NCI-H82 (cell line): ENCODE results near the gene APH1A.
A peak's percentile ranks its signal among the peaks of the same experiment; 100 is the strongest.
"Not testable (repeated sequence)": the region's sequence is repeated elsewhere in the genome, so short reads cannot be mapped to it uniquely, and the experiment has no call there.

Source experiments
- DNase-seq: peaks from one replicate; lab custom pipeline; 2025; lab: John Stamatoyannopoulos, UW

Gene APH1A

DNA sequence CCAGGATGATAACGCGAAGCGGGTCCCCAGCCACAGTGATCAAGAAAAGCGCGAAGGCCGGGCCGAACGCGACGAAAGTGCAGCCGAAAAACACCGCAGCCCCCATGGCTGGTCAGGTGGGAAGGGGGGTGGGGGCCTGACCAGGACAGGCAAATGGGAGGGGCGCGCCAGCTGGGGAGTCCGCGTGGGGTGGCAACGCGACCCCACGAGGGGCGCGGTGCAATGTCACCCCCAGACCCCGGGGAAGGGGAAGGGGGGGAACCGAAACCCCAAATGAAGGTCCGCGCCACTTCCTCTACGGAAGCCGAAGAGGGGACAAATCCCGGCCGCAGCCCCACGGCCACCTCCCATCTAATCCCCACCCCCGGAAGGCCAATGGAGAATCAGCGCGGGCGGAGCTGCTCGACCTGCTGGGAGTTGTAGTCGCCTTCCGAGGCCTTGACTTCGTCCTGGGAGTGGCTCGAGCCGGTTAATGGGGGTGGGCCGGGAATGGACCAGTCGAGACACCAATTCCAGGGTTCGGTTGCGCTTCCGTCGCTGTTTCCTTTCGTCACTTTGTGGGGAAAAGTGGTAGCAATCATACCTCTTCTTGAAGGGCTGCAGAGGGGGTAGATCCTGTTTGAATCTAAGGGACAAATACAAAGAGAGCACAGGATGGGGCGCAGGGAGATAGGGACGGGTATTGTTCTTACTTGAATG is at the start of gene APH1A:
TSS of gene APH1A (minus strand) at position 312 of the 699 bp plus-strand sequence. CDS start at position 106, 206 bp downstream.
- DNase-seq = peak; percentile 99

DNA sequence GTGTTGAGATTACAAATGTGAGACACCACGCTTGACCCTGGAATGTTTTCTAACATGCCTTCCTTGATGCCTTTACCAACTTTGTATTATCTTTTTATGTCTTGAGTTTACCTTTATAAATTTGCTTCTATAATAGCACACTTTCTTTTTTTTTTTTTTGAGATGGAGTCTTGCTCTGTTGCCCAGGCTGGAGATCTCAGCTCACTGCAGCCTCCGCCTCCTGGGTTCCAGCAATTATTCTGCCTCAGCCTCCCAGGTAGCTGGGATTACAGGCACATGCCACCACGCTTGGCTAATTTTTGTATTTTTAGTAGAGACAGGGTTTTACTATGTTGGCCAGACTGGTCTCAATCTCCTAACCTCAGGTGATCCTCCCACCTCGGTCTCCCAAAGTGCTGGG is 45.9 kb upstream of the APH1A start:
- not testable (repeated sequence) for DNase-seq

DNA sequence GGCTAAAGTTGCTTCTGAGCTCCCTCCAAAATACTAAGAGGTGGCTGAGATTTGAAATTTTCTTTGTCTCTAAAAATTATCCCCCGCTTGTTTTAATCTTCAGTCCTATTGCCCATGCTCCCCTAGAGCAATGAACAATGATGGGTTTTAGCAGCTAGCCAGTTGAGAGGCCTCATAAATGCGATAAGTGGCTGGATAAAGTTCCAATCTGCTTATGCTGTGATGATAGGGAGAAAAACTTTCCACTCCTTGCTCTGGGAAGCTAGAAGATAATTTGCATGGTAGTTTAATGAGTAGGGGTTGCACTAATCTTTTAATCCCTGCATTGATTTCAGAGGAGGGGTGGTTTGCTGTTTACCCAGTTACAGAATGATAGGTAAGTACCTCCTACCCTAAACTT is 42.9 kb upstream of the APH1A start:
- peak; percentile 98 for DNase-seq

DNA sequence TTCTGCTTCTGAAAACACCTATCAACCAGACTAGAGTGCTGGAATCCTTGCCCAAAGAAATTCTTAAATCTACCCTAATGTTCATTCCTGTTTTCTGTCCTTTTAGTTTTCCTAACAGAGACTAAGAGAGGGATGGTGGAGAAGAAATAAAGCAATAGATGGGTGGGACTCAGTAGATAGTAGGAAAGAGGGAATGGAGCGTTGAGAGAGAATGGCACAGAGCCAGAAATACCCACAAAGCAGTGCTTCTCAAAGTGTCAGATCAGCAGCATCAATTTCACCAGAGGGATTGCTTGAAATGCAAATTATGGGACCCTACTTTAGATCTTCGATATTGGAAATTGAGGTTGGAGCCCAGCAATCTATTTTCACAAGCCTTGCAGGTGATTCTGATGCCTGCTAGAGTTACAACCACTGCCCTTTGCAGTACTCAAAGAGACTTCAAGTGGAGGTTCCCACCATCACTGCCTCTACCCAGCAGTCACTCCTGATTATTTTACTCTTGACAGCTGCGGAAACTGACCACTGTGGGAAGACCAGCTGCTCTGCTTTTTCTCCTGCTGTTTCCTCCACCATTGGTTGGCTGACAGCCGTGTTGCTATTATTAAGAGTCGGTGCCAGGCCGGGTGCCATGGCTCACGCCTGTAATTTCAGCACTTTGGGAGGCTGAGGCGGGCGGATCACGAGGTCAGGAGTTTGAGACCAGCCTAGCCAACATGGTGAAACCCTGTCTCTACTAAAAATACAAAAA is 41.1 kb upstream of the APH1A start:
- DNase-seq = peak; percentile 52

DNA sequence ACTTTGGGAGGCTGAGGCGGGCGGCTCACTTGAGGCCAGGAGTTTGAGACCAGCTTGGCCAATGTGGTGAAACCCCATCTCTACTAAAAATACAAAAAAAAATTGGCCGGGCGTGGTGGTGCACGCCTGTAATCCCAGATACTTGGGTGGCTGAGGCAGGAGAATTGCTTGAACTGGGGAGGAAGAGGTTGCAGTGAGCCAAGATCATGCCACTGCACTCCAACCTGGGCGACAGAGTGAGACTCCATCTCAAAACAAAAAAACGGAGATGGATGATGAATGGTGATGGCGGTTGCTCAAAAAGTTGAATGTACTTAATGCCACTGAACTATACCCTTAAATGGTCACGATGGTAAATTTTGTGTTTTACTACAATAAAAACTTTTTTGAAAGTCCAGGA is 39.8 kb upstream of the APH1A start:
- DNase-seq = not testable (repeated sequence)

DNA sequence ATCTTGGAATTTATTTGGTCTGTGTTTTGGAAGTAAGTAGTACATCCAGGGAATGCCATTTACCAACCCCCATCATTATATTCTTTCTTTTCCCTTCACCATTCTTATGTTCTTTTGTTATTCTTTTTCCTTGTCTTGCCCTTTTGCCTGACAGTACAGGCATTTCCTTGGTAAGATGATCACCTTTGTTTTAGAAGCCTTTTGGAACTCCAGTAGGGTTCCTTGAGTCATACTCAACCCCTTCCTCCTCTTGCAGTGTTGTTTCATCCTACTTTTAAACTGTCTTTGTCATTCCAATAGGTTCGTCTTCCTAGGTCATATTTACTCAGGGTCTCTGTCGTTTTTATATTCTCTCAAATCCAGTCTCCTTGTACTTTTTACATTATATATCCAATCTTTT is 34.1 kb upstream of the APH1A start:
- DNase-seq = no peak

DNA sequence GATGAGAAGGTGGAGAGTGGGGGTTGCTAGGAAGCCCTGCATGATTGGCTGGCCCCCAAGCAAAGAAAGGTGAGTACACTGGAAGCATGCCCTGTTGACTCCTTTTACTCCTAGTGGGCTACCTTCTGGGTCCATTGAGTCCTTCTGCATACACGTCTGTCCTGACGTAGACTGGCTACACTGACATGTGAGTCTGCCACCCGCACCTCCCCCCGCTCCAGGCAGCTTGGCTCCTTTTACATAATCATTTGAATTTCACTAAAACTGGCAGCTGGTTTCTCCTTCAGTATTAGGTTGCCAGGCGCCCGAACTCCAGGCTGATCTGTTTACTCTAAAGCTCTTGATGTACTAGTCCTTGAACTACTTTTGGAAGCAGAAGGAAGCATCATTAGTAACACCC is 33.5 kb upstream of the APH1A start:
- no peak for DNase-seq

DNA sequence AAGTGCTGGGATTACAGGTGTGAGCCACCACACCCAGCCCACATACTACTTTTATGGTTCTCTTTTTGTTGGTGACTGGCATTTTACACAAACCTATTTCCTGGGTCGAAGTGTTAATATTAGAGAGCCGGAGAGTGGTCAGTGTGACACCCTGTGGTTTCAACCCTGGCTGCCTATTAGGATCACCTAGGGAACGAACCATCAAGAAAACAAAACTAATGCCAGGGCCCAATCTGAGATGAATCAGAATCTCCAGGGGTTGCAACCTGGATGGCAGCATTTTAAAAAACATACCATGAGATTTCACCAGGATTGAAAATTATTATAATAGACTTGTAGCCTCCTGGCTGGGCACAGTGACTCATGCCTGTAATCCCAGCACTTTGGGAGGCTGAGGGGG is 30.9 kb upstream of the APH1A start:
- DNase-seq = no peak

DNA sequence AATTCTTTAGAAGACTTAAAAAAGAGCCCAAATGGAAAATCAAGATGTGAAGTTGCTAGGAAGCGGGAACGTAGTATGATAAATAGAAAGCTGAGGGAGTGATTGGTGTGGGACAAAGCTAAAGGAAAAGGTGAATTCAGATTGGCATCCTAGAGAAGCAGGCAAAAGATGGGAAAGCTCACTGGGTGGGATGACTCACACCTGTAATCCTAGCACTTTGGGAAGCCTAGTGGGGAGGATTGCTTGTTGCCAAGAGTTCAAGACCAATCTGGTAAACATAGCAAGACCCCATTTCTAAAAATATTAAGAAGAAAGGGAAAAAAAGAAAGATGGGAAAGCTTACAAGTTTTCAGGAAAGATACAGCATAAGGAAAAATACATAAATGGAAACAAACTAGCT is 26.7 kb upstream of the APH1A start:
- no peak for DNase-seq

DNA sequence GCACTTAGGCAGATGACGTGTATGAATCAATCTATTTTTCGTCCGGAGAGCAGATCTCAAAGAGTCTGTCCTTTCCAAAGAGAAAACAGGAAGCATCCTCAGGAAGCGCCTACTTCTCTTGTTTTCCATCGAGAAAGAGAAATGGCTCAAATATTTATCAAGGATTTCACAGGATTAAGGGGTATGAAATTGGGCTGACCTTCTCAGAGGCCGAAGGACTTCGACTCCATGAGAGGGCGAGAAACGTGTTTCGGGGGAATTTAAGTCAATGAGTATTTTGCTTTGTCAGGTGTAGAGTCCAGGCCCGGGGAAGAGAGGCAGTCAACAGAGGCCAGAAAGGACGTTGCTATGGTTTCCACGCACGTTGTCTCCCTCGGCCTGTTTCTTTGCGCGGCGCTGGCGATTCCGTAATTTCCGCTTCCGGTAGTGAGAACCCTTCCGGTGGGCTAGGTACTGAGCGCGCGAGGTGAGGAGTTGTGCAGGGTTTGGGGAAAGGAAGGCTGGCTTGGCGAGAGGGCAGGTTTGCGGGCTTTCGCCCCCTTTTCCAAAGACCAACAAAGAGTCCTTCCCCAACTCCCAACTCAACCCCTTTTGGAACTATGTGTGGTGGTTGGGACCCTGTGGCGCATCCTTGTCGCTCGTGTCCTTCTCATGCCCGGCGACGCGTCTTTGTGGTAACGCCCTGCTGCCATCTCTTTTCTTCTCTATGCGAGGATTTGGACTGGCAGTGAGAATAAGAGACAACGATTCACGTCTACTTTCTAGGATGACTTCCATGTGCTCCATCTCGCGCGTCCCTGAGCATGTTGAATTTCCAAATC is 24.8 kb upstream of the APH1A start, which contains the start of gene MRPS21:
TSS of gene MRPS21 (plus strand) at position 429 of the 821 bp plus-strand sequence. CDS start 506 bp downstream, outside the sequence.
- DNase-seq = peak; percentile 98

DNA sequence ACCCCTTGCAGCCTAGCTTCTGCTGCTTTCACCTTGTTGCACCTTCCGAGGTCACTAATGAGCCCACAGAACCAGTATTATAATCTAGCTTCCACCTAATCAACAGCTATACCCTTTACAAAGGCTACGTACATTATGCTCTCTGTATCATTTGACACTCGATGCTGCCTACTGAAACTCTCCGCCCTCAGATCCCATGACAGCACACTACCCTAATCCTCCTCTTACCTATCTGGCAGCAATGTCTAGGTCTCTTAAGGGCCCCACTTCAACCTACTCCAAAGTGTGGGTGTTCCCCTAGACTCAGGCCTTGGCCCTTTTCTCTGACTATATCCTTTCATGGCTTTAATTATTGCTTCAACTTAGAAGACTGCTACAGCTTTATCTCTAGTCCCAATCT is 20.0 kb upstream of the APH1A start:
- DNase-seq = no peak

DNA sequence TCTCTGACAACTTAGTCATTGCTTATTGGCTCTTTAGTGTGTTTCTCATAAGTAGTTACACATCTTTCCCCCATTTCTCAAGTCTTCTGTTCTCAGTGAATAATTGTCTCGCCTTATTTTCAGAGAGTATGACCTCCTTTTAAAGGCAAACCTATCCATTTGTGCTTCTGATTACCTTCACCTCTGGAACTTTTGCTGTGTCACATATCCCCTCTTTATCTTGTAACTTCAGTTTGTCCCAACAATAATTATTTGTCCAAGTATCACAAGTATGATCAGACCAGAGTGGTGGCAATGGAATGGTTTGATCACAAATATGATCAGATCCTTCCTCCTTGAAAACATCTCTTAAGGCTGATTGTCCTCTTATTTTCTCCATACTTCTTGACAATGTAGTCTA is 19.6 kb upstream of the APH1A start:
- DNase-seq = no peak

DNA sequence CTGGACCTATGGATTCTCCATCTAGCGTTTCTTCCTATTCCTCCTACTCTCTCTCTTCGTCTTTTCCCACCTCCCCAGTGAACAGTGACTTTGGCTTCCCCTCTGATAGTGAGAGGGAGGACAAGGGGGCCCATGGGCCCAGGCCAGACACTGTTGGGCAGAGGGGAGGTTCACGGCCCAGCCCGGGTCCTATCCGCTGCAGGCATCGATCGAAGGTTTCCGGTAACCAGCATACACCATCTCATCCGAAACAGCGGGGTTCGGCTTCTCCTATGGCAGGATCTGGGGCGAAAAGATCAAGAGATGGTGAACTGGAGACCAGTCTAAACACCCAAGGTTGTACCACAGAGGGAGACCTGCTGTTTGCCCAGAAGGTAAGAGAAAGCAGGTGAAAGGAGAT is 14.4 kb upstream of the APH1A start:
- DNase-seq = no peak

DNA sequence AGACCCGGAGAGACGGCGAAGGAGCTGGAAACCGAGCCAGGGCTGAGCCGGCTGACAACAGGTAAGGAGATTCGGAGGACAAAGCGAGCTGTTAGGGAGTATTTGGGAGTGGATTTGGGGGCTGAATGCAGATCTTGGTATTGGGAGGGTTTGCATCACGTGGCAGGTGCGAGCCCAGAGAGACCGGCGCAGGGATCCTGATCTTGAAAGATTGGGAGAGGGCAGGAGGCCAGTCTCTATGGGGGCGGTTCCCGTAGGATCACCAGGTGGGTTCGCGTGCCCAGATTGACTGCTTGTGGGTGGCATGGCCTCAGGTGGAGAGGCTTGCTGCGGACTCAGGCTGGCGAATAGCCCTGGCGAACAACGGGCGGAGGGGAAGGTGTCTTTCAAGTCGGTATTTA is 13.7 kb upstream of the APH1A start:
- no peak for DNase-seq

DNA sequence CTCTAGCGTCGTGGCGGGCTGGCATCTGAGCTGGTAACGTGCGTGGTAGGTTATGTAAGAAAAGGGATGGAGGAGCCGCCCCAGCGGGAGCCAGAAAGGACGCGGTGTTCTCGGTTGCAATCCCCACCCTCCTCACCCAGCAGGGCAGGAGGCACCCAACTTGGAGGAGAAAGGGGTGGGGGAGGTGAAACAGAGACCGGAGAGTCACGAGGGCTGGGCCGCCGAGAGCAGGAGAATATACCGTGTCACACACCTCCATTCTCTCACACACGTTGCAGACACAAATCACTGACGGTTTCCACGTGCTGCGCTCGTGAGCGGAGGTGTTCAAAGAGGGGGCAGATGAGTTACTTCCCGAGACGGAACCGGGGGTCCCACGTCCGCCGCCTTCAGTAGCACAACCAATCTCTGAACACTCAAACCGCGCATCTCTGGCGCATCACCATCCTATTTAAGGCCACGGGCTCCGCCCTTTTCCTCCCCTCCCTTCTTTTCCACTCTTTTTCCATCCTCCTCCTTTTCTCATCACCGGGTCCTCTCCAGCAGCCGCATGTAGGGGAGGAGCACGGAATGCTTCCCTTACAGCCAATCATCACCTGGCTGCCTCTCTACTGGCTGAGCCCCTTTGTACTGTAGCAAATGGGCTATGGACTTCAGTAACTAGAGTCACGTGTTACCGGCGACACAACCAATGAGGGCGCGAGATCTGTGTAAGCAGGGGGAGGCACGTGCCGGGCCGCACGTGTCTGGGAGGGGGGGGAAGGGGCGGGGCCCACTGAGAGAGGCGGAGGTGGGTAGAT is 13.1 kb upstream of the APH1A start, which contains the start of gene CIART:
TSS of gene CIART (plus strand) at position 797 of the 800 bp plus-strand sequence. CDS start 714 bp downstream, outside the sequence.
- DNase-seq = peak; percentile 96

DNA sequence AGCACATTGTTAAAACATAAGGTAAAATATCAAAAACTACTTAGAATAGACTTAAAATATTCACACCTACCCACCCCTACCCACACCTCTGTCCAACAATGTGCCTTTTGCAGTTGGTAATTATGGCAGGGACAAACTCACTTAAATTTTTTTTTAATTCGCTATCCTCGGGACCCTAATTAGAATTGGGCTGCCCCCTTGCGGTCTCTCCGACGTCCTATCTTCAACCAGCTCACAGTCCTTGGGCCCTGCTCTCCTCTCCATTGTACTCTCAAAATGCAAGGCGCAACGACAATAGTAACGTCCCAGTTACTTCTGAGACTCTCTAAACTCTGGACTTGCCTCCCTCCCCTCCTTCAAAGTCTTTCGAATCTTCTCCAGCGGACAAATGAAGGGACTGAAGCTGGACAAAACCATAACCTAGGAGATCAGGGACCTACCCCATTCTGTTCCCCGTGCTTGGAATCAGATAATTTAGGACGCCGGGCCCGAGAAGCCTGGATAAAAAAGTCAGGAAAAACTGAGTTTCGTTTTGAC is 12.5 kb upstream of the APH1A start:
- DNase-seq = peak; percentile 82

DNA sequence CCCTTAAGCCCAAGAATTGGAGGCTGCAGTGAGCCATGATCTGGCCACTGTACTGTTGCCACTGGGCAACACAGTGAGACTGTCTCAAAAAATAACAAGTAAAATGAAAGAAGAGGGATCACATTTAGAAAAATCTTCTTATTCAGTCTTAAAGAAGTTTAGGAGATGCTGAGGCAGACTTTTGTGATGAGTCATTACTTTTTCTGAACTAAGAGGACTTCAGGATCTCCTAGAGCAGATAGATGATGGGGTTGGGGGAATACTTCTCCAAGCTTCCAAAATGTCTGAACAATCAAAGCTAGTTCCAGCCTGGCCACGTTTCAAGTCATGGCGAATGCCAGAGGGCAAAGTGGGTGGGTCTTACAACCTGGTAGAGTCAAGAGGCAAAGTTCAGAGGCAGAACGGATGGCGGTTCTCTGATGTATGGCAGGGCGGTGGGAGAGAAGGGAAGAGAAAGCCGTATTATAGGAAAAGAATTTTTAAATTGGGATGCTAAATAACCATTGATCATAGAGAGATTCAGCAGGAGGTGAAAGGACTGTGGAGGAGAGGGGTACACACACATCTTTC is 11.4 kb upstream of the APH1A start:
- DNase-seq = no peak

DNA sequence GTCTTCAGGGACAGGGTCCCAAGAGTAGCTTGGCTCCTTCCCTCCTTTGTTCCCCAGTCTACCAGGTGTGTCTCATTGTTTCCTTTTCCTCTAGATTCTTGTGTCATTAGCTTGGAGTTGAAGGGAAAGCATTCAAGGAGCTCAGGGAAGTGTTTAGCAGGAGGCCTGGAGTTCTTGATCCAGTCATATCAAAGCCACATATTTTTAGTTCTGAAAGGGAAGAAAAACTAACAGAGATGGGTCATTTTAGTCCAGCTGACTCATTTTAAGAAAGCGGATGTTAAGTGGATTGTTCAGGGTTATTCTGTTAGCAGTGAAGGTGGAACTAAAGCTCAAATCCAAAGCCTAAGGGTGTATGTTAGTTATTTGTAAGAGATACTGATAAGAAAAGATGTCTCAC is 4.5 kb upstream of the APH1A start:
- DNase-seq = no peak

DNA sequence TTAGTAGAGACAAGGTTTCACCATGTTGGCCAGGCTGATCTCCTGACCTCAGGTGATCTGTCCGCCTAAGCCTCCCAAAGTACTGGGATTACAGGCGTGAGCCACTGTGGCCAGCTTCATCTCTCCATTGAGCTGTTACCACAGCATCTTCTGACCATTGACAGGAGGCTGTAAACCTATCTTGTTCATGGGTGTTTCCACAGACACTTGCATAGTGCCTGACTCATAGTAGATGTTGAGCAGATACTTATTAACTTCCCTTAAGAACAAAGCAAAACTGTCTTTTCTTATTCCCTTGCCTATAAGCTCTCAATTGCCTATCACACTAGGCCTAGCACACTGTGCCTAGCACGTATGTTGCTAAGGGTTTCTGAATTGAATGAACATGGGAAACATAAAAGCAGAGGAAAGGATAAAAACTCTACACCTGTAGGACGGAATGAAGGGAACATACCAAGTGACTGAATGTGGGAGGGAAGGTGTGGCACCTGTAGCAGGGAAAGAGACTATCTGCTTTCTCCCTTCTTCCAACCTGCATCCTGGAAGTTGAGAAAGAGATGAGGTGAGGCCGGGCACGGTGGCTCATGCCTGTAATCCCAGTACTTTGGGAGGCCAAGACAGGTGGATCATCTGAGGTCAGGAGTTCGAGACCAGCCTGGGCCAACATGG is 2.6 kb upstream of the APH1A start:
- DNase-seq = no peak

DNA sequence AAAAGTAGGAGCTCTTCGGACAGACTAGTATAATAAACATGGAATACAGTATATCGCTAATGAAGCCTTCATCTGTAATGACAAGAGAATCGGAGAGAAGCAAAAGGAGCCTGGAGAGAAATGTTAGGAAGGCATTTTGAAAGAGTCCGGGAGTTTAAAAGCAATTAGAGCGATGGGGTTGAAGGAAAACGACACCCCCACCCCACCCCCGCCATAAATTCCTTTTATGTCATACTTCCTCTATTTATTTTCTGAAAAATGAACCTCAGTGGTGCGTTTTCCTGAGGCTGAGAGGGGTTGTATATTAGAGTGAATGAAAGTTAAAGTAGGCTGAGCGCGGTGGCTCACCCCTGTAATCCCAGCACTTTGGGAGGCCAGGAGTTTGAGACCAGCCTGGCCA is 635 bp upstream of the APH1A start:
- DNase-seq = no peak

DNA sequence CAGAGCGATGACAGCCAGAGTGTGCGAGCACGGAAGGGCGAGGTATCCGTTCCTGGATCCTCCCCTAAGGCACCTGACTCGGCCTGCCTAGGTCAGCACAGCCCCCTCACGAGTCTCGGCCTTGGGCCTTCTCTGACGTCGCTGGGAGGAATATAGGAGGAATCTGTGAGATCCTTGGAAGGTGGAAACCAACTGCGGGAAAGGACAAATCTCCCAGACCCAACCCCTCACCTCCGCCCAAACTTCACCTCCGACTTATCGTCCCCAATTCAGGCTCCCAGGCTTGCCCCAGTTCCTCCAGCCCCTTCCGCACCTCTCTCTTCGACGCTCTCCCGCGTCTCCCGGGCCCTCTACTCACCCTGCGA is 494 bp downstream of the APH1A start:
- peak; percentile 49 for DNase-seq
